GM20000 (cell line): ENCODE data around the gene FIGNL1.
"Not testable (repeated sequence)": the region's sequence is repeated elsewhere in the genome, so short reads cannot be mapped to it uniquely, and the experiment has no call there.

Experiments
- DNase-seq: peaks from one replicate; pipeline ENCODE4 v3.0.0; 2012; ENCODE audit warnings: low spot score
- TF ChIP-seq, protein P1 (sequence below): IDR thresholded peaks from 2 replicates; pipeline ENCODE4 v1.5.1; 2012; ENCODE audit warnings: mild to moderate bottlenecking, control low read depth; ENCODE audit errors: extremely low read depth, missing control alignments

The FIGNL1 gene

DNA sequence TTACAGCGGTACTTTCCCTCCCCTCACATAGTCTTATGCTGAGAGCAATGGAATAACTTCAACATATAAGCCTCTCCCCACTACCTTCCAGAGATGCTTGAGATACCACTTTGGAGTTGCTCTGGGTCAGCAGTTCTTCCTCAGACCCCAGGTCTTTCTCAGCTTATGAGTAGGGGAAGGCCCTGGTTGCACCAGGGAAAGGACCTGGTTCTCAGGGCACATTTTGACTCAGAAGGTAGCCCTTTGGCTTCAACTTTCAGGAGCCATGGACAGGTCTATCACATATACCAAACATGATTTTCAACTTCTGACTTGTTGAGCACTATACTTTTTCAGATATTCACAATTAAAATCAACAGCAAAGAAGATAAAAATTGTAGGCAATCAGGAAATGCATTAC lies 11.5 kb upstream of the FIGNL1 start:
- DNase-seq: no peak
- TF ChIP-seq, protein P1, sequence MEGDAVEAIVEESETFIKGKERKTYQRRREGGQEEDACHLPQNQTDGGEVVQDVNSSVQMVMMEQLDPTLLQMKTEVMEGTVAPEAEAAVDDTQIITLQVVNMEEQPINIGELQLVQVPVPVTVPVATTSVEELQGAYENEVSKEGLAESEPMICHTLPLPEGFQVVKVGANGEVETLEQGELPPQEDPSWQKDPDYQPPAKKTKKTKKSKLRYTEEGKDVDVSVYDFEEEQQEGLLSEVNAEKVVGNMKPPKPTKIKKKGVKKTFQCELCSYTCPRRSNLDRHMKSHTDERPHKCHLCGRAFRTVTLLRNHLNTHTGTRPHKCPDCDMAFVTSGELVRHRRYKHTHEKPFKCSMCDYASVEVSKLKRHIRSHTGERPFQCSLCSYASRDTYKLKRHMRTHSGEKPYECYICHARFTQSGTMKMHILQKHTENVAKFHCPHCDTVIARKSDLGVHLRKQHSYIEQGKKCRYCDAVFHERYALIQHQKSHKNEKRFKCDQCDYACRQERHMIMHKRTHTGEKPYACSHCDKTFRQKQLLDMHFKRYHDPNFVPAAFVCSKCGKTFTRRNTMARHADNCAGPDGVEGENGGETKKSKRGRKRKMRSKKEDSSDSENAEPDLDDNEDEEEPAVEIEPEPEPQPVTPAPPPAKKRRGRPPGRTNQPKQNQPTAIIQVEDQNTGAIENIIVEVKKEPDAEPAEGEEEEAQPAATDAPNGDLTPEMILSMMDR: no peak

- not testable (repeated sequence) for DNase-seq
These were observed 9.0 kb upstream of the FIGNL1 start for GRCh38 chr7:50459183-50459582.

DNA sequence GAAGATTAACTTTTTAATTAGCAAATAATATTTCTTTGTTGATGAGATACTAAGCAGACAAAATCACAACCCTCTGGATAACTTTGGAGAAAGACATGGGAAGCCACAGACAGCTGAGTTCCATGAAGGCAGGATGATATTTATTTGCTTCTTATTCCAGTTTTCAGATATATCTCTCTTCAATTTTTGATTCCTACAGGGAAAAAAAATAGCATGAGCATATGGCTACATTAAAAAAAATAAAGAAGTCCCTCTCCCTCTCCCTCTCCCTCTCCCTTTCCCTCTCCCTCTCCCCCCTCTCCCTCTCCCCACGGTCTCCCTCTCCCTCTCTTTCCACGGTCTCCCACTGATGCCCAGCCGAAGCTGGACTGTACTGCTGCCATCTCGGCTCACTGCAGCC lies 8.5 kb upstream of the FIGNL1 start:
- not testable (repeated sequence) for DNase-seq

- DNase-seq: no peak
- TF ChIP-seq, protein P1: no peak
These were observed 6.4 kb upstream of the FIGNL1 start for GRCh38 chr7:50456371-50457123.

DNA sequence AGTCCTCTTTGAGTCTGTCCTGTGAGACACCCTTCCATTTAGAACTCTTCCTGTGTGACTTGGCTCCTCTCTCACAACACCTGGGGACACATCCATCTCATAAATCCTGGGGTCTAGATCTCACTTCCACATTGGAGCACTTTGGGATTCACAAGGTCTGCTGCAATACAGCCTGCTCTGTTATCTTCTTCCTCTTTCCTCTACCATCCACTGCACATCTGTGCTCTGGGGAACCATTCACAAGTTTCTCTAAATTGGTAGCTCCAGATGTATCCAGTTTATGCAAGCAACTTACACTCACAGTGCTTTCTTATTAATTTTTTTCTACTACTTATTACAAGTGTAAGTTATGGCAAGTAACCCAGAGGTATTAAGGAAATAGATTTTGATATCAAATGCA lies 5.5 kb upstream of the FIGNL1 start:
- DNase-seq: no peak
- TF ChIP-seq, protein P1: no peak

GRCh38 chr7:50454968-50455367 lies 4.8 kb upstream of the FIGNL1 start:
- TF ChIP-seq, protein P1: no peak
- no peak for DNase-seq

- TF ChIP-seq, protein P1: no peak
- peak; percentile 49 for DNase-seq
These were observed 461 bp upstream of the FIGNL1 start for GRCh38 chr7:50450590-50451032.

GRCh38 chr7:50449501-50449880 lies 659 bp downstream of the FIGNL1 start:
- TF ChIP-seq, protein P1: no peak
- DNase-seq: no peak
